HepG2 (cell line): ENCODE data around the gene CTNNA3. TPM values are rescaled to one million over a fixed set of nuclear protein-coding genes. Genes with fewer than 3 reads are reported as not detected.

Source experiments
- ATAC-seq: fragments of 200-7000 bp; cut with Tn5 transposase; 3 replicates; pipeline ENCODE4 v1.9.1; 2020; ENCODE audit warnings: mild to moderate bottlenecking, moderate library complexity
- BruUV-seq: library from RNA; stranded (reverse); fragments of 400-500 nt; replicated peaks from 2 replicates; lab custom pipeline; 2021; lab: Mats Ljungman, UMichigan
- CTCF ChIA-PET: fragments of 300-600 bp; formaldehyde crosslinking; extraction: SDS; loops from one replicate; lab custom pipeline; 2021; ENCODE audit warnings: low total read pairs, inconsistent platforms, low intra/inter-chr PET ratio; lab: Yijun Ruan, JAX
- POLR2A ChIA-PET: fragments of 350-600 bp; sonication (Branson Sonifier 250); formaldehyde crosslinking; loops from one replicate; lab custom pipeline; 2020; ENCODE audit warnings: antibody characterized with exemption, inconsistent platforms; lab: Yijun Ruan, JAX
- DNase-seq: peaks from one replicate; pipeline ENCODE4 v3.0.0-alpha.2; 2015; ENCODE audit warnings: low spot score
- FAIRE-seq: peaks from 3 replicates; lab custom pipeline; 2011; peaks lifted over from hg19 to GRCh38; lab: Jason Lieb, UNC
- H2AFZ ChIP-seq: one replicate; pipeline ENCODE4 v1.6.1; 2011; ENCODE audit warnings: low read length, inconsistent platforms
- H3K27ac ChIP-seq: fragments of 300-600 bp; 3 replicates; pipeline ENCODE4 v1.8.0; 2011; ENCODE audit warnings: mixed run types, mild to moderate bottlenecking, mixed read lengths, low read length, inconsistent platforms; ENCODE audit not compliant: insufficient read depth; ENCODE audit errors: extremely low read length
- H3K27me3 ChIP-seq, 2 experiments: fragments of 200-600 bp in 1 of 2; 2 replicates in 1 of 2; 3 replicates in 1 of 2; pipeline versions ENCODE4 v1.6.0 to v1.8.0; 2011; ENCODE audit warnings: low read length in 2 of 2, mild to moderate bottlenecking in 2 of 2, moderate library complexity in 2 of 2, inconsistent platforms in 1 of 2; ENCODE audit not compliant: insufficient read depth in 2 of 2, control insufficient read depth in 1 of 2
- H3K36me3 ChIP-seq, 2 experiments: fragments of 200-600 bp in 1 of 2; replicated peaks in 1 of 2; 2 replicates in 1 of 2; 3 replicates in 1 of 2; pipeline versions ENCODE4 v1.5.1 to v1.8.0; 2011; ENCODE audit warnings: low read length in 2 of 2, inconsistent platforms in 1 of 2; ENCODE audit not compliant: insufficient read depth in 2 of 2, control insufficient read depth in 1 of 2
- H3K4me1 ChIP-seq: 2 replicates; pipeline ENCODE4 v1.5.1; 2012; ENCODE audit warnings: low read length, inconsistent platforms; ENCODE audit not compliant: insufficient read depth
- H3K4me2 ChIP-seq: 2 replicates; pipeline ENCODE4 v1.6.0; 2011; ENCODE audit warnings: low read depth, low read length, inconsistent platforms
- H3K4me3 ChIP-seq, 3 experiments: fragments of 200-600 bp in 1 of 3; sonication (generic), shearing (Covaris generic) in 1 of 3; replicated peaks in 1 of 3; 2 replicates each; pipeline ENCODE4 v1.5.1; 2011 to 2016; ENCODE audit warnings: low read length in 3 of 3, inconsistent platforms in 2 of 3, low read depth in 2 of 3, mild to moderate bottlenecking in 2 of 3, control low read depth in 1 of 3, mixed read lengths in 1 of 3; ENCODE audit not compliant: insufficient read depth in 1 of 3
- H3K79me2 ChIP-seq: one replicate; pipeline ENCODE4 v1.6.1; 2011; ENCODE audit warnings: low read length, inconsistent platforms; ENCODE audit not compliant: insufficient read depth
- H3K9ac ChIP-seq: 2 replicates; pipeline ENCODE4 v1.6.0; 2011; ENCODE audit warnings: mild to moderate bottlenecking, low read depth, low read length, inconsistent platforms; ENCODE audit not compliant: insufficient read depth
- H3K9me3 ChIP-seq: 2 replicates; pipeline ENCODE4 v1.5.1; 2012; ENCODE audit warnings: mild to moderate bottlenecking, low read length
- H4K20me1 ChIP-seq: 2 replicates; pipeline ENCODE4 v1.6.0; 2011; ENCODE audit warnings: inconsistent platforms, mild to moderate bottlenecking, low read length, moderate library complexity; ENCODE audit not compliant: insufficient read depth
- ELF4 ChIP-seq: sonication (generic); formaldehyde crosslinking; IDR thresholded peaks from 2 replicates; pipeline ENCODE4 v1.5.0; 2020; ENCODE audit warnings: missing genetic modification reagents, mild to moderate bottlenecking, moderate library complexity, borderline replicate concordance
- MAFF ChIP-seq: IDR thresholded peaks from 2 replicates; pipeline ENCODE4 v1.6.1; 2011; ENCODE audit warnings: low read depth, low read length, improper control_type of control experiment
- MAFK ChIP-seq, 2 experiments: IDR thresholded peaks in 1 of 2; conservative IDR thresholded peaks in 1 of 2; 2 replicates each; pipeline ENCODE4 v1.6.1; 2011; ENCODE audit warnings: improper control_type of control experiment in 2 of 2, low read length in 2 of 2
- NFE2L2 ChIP-seq: fragments of 150-350 bp; IDR thresholded peaks from 2 replicates; pipeline ENCODE4 v1.6.1; 2014; ENCODE audit warnings: low read length
- NR1H2 ChIP-seq: sonication (generic); formaldehyde crosslinking; IDR thresholded peaks from 2 replicates; pipeline ENCODE4 v1.8.1; 2022; ENCODE audit warnings: low read depth, missing genetic modification reagents, borderline replicate concordance
- RNF2 ChIP-seq: fragments of 450-650 bp; conservative IDR thresholded peaks from 2 replicates; pipeline ENCODE4 v1.6.1; 2016; ENCODE audit warnings: low read depth
- ZFP37 ChIP-seq: sonication (generic); formaldehyde crosslinking; IDR thresholded peaks from 2 replicates; pipeline ENCODE4 v1.4.0; 2020; ENCODE audit warnings: missing genetic modification reagents, borderline replicate concordance
- WGBS: methylation state at CpG from one replicate; pipeline ENCODE4 v1.1.6; 2017; ENCODE audit warnings: low lambda C conversion rate; 5-methylcytosine and 5-hydroxymethylcytosine counted together
- in situ Hi-C: cut with HindIII; loops from 2 replicates; pipeline ENCODE4 v1.10.0; 2017; ENCODE audit warnings: low pct_unique_long_range_greater_than_20kb; ENCODE audit not compliant: extremely low pct_ligation_motif_present
- intact Hi-C: fragments of 100-400 bp; cut with micrococcal nuclease; formaldehyde crosslinking; loops from one replicate; pipeline ENCODE4 v1.10.0; 2022; ENCODE audit not compliant: unreplicated experiment
- polyA plus RNA-seq, 8 experiments: library from polyadenylated mRNA; depleted of rRNA in 3 of 8; stranded (reverse) in 7 of 8; unstranded in 1 of 8; fragments of >200 nt; fragmentation: Illumina TruSeq in 4 of 8; extraction: Trizol in 4 of 8; gene quantifications; 2 replicates each; pipeline versions ENCODE4 v1.2.1 to v1.2.3, GENCODE V29; 2011 to 2016; ENCODE audit warnings: low read depth in 4 of 8, missing spikeins in 1 of 8, mixed read lengths in 1 of 8; ENCODE audit not compliant: insufficient read depth in 1 of 8
- total RNA-seq, 5 experiments: library from RNA; depleted of rRNA; stranded (reverse); fragments of >200 nt; fragmentation: Illumina TruSeq; extraction: Trizol; gene quantifications; 2 replicates each; pipeline ENCODE4 v1.2.3, GENCODE V29; 2016; ENCODE audit warnings: low read depth in 1 of 5
- TF ChIP-seq, protein P1 (sequence below): sonication (generic); formaldehyde crosslinking; IDR thresholded peaks from 2 replicates; pipeline ENCODE4 v1.5.1; 2020; ENCODE audit warnings: mild to moderate bottlenecking, missing genetic modification reagents, borderline replicate concordance
- TF ChIP-seq, protein P2 (sequence below): sonication (generic); formaldehyde crosslinking; IDR thresholded peaks from 2 replicates; pipeline ENCODE4 v1.5.0; 2020; ENCODE audit warnings: mild to moderate bottlenecking, missing genetic modification reagents

Gene CTNNA3
- total and polyA plus RNA-seq, 2 of the 13 experiments (the other 11 are each of a cell fraction or from before 2014, with no cell fraction given) = not detected

DNA sequence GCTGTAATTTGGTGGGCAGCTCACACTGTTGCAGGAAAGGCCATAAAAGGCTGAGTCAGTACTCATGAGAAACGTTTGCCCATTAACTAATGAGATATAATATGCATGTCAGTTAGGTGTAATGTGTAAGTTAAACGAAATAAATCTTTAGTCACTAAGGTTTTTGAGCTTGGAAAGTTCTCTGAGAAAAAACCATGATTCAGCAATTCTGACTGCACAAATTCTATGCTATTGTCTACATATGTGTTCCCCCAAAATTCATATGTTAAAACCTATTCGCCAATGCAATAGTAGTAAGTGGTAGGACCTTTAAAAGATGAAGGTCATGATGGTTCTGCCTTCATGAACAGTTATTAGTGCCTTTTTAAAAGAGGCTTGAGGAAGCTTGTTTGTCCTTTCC lies 1329.8 kb downstream of the CTNNA3 start:
- BruUV-seq = no TSS peak
- Histone ChIP-seq H3K4me1 (no peaks in the 10 kb centered on the region), H3K27me3 (no peaks in the 10 kb centered on the region), H2AFZ (no peak overlapping the region), H3K4me2 (no peak overlapping the region), H4K20me1 (no peaks in the 10 kb centered on the region), H3K9ac (no peak overlapping the region), H3K4me3 (no peak overlapping the region), H3K27ac (no peak overlapping the region), H3K79me2 (no peaks in the 10 kb centered on the region), H3K36me3 (no peaks in the 10 kb centered on the region), H3K9me3 (no peaks in the 10 kb centered on the region)
- no peak for ATAC-seq
- no peak for DNase-seq
- in situ Hi-C loops (no loop called here), intact Hi-C loops (no loop called here)
- POLR2A ChIA-PET = no interaction called here
- CTCF ChIA-PET = no interaction called here
- TF ChIP-seq ELF4 (CRISPR knock-in tag) = no peak
- peak; percentile 85 to 95 for TF ChIP-seq MAFK (conservative IDR thresholded peaks at IDR 0.05 in 1 of 2, IDR thresholded peaks at IDR 0.05 in 1 of 2; ENCODE audit: low read length in 2 of 2)
- no peak for TF ChIP-seq ZFP37 (CRISPR knock-in tag)
- no peak for TF ChIP-seq RNF2
- TF ChIP-seq, protein P1, sequence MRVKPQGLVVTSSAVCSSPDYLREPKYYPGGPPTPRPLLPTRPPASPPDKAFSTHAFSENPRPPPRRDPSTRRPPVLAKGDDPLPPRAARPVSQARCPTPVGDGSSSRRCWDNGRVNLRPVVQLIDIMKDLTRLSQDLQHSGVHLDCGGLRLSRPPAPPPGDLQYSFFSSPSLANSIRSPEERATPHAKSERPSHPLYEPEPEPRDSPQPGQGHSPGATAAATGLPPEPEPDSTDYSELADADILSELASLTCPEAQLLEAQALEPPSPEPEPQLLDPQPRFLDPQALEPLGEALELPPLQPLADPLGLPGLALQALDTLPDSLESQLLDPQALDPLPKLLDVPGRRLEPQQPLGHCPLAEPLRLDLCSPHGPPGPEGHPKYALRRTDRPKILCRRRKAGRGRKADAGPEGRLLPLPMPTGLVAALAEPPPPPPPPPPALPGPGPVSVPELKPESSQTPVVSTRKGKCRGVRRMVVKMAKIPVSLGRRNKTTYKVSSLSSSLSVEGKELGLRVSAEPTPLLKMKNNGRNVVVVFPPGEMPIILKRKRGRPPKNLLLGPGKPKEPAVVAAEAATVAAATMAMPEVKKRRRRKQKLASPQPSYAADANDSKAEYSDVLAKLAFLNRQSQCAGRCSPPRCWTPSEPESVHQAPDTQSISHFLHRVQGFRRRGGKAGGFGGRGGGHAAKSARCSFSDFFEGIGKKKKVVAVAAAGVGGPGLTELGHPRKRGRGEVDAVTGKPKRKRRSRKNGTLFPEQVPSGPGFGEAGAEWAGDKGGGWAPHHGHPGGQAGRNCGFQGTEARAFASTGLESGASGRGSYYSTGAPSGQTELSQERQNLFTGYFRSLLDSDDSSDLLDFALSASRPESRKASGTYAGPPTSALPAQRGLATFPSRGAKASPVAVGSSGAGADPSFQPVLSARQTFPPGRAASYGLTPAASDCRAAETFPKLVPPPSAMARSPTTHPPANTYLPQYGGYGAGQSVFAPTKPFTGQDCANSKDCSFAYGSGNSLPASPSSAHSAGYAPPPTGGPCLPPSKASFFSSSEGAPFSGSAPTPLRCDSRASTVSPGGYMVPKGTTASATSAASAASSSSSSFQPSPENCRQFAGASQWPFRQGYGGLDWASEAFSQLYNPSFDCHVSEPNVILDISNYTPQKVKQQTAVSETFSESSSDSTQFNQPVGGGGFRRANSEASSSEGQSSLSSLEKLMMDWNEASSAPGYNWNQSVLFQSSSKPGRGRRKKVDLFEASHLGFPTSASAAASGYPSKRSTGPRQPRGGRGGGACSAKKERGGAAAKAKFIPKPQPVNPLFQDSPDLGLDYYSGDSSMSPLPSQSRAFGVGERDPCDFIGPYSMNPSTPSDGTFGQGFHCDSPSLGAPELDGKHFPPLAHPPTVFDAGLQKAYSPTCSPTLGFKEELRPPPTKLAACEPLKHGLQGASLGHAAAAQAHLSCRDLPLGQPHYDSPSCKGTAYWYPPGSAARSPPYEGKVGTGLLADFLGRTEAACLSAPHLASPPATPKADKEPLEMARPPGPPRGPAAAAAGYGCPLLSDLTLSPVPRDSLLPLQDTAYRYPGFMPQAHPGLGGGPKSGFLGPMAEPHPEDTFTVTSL (CRISPR knock-in tag) = no peak
- TF ChIP-seq NFE2L2 = peak; percentile 54
- no peak for TF ChIP-seq NR1H2 (CRISPR knock-in tag)
- TF ChIP-seq MAFF = peak; percentile 90
- TF ChIP-seq, protein P2, sequence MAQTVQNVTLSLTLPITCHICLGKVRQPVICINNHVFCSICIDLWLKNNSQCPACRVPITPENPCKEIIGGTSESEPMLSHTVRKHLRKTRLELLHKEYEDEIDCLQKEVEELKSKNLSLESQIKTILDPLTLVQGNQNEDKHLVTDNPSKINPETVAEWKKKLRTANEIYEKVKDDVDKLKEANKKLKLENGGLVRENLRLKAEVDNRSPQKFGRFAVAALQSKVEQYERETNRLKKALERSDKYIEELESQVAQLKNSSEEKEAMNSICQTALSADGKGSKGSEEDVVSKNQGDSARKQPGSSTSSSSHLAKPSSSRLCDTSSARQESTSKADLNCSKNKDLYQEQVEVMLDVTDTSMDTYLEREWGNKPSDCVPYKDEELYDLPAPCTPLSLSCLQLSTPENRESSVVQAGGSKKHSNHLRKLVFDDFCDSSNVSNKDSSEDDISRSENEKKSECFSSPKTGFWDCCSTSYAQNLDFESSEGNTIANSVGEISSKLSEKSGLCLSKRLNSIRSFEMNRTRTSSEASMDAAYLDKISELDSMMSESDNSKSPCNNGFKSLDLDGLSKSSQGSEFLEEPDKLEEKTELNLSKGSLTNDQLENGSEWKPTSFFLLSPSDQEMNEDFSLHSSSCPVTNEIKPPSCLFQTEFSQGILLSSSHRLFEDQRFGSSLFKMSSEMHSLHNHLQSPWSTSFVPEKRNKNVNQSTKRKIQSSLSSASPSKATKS (CRISPR knock-in tag) = no peak
- no peak for FAIRE-seq
- 0% methylated on average over 3 of the region's 3 CpGs for WGBS
